OCI-LY3 (cell line): ENCODE measurements around the gene SLC9A2.

Experiments
- H2AFZ ChIP-seq: fragments of 200-600, 300-600 bp; shearing (Covaris generic); 2 replicates; pipeline ENCODE4 v1.6.0; 2014; ENCODE audit warnings: antibody characterized with exemption, low read depth, low read length
- H3K27ac ChIP-seq: fragments of 200-600, 300-600 bp; sonication (generic); 2 replicates; pipeline ENCODE4 v1.5.1; 2014; ENCODE audit warnings: mild to moderate bottlenecking, low read length, moderate library complexity, mixed read lengths
- H3K27me3 ChIP-seq: fragments of 200-600, 300-600 bp; sonication (generic); 2 replicates; pipeline ENCODE4 v1.6.1; 2014; ENCODE audit warnings: low read depth, low read length, mixed read lengths
- H3K36me3 ChIP-seq: fragments of 200-600, 300-600 bp; sonication (generic); replicated peaks from 2 replicates; pipeline ENCODE3; 2014; ENCODE audit warnings: low read depth, low read length, mixed read lengths
- H3K4me1 ChIP-seq: fragments of 300-600, 200-600 bp; sonication (generic); 2 replicates; pipeline ENCODE4 v1.6.1; 2014; ENCODE audit warnings: low read length, mixed read lengths
- H3K4me2 ChIP-seq: fragments of 200-600, 300-600 bp; sonication (generic); 2 replicates; pipeline ENCODE4 v1.6.1; 2014; ENCODE audit warnings: low read length, mixed read lengths
- H3K4me3 ChIP-seq: fragments of 300-600, 200-600 bp; sonication (generic); 2 replicates; pipeline ENCODE4 v1.5.1; 2014; ENCODE audit warnings: antibody characterized with exemption, mild to moderate bottlenecking, low read length, moderate library complexity
- H3K79me2 ChIP-seq: fragments of 300-600, 200-600 bp; shearing (Covaris generic); 2 replicates; pipeline ENCODE4 v1.6.1; 2014; ENCODE audit warnings: mild to moderate bottlenecking, low read length, mixed read lengths
- H3K9ac ChIP-seq: fragments of 300-600, 200-600 bp; shearing (Covaris generic); 2 replicates; pipeline ENCODE4 v1.6.0; 2014; ENCODE audit warnings: mild to moderate bottlenecking, low read length, moderate library complexity
- H3K9me3 ChIP-seq: fragments of 200-600, 300-600 bp; shearing (Covaris generic); 2 replicates; pipeline ENCODE4 v1.6.1; 2014; ENCODE audit warnings: low read length, mixed read lengths; ENCODE audit not compliant: insufficient read depth
- H4K20me1 ChIP-seq: fragments of 200-600, 300-600 bp; sonication (generic); 2 replicates; pipeline ENCODE4 v1.6.1; 2016; ENCODE audit warnings: low read length, mixed read lengths; ENCODE audit not compliant: insufficient read depth
- CTCF ChIP-seq: fragments of 200-600, 300-600 bp; sonication (generic); IDR thresholded peaks from 2 replicates; pipeline ENCODE4 v1.5.1; 2014; ENCODE audit warnings: antibody characterized with exemption, low read length, low read depth
- EZH2phosphoT487 ChIP-seq: fragments of 200-600 bp; shearing (Covaris generic); IDR thresholded peaks from 2 replicates; pipeline ENCODE4 v1.6.1; 2018; ENCODE audit warnings: antibody characterized with exemption, mixed run types, low read depth

The SLC9A2 gene

GRCh38 chr2:102636283-102636907, 17.0 kb downstream of the SLC9A2 start:
- no peaks in the 10 kb centered on the region for H3K79me2 ChIP-seq
- H3K4me2 ChIP-seq: no peak overlapping the region
- H3K27me3 ChIP-seq: no peaks in the 10 kb centered on the region
- H3K4me1 ChIP-seq: peaks cover 10% of the 10 kb centered on the region
- H3K27ac ChIP-seq: no peak overlapping the region
- H3K9ac ChIP-seq: no peak overlapping the region
- no peaks in the 10 kb centered on the region for H3K36me3 ChIP-seq
- H3K4me3 ChIP-seq: no peak overlapping the region
- H4K20me1 ChIP-seq: no peaks in the 10 kb centered on the region
- TF ChIP-seq CTCF (no peak), EZH2phosphoT487 (no peak)
- no peaks in the 10 kb centered on the region for H3K9me3 ChIP-seq
- H2AFZ ChIP-seq: no peak overlapping the region

GRCh38 chr2:102637358-102637757, 18.0 kb downstream of the SLC9A2 start:
- Histone ChIP-seq H3K27ac (no peak overlapping the region), H3K27me3 (no peaks in the 10 kb centered on the region), H3K36me3 (no peaks in the 10 kb centered on the region), H3K4me2 (no peak overlapping the region), H3K4me3 (no peak overlapping the region), H4K20me1 (no peaks in the 10 kb centered on the region), H3K79me2 (no peaks in the 10 kb centered on the region), H3K9me3 (no peaks in the 10 kb centered on the region), H3K9ac (no peak overlapping the region), H2AFZ (no peak overlapping the region), H3K4me1 (peaks cover 7% of the 10 kb centered on the region)
- TF ChIP-seq EZH2phosphoT487 (no peak), CTCF (peak; percentile 27; the same call in 1 of the 2 replicates)

GRCh38 chr2:102639429-102639828, 20.1 kb downstream of the SLC9A2 start:
- no peak overlapping the region for H3K4me2 ChIP-seq
- no peaks in the 10 kb centered on the region for H3K9me3 ChIP-seq
- H3K27me3 ChIP-seq: no peaks in the 10 kb centered on the region
- no peaks in the 10 kb centered on the region for H3K79me2 ChIP-seq
- H4K20me1 ChIP-seq: no peaks in the 10 kb centered on the region
- no peak overlapping the region for H2AFZ ChIP-seq
- no peak overlapping the region for H3K9ac ChIP-seq
- no peaks in the 10 kb centered on the region for H3K36me3 ChIP-seq
- TF ChIP-seq EZH2phosphoT487 (no peak), CTCF (no peak)
- H3K4me3 ChIP-seq: no peak overlapping the region
- H3K4me1 ChIP-seq: no peaks in the 10 kb centered on the region
- no peak overlapping the region for H3K27ac ChIP-seq

DNA sequence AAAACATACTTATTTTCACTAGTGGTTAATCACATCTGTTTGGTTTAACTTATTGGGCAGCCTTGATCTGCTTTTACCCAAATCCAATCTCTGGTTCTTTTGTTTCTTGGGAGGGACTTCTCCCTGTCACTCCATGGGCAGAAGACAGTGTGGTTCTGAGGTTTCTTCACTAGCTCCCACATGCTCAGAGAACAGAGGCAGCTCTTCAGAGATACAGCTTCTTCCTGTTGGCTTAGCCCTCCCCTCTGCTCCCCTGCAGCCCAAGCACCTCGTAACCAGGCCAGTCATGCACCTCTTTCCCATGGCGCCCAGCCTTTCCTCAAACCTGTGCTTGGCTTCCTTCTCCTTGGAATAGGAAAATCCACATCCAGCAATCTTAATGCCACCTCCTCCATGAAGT, 32.8 kb downstream of the SLC9A2 start:
- Histone ChIP-seq H3K27me3 (no peaks in the 10 kb centered on the region), H3K79me2 (no peaks in the 10 kb centered on the region), H3K9me3 (no peaks in the 10 kb centered on the region), H2AFZ (no peak overlapping the region), H3K4me3 (no peak overlapping the region), H4K20me1 (no peaks in the 10 kb centered on the region), H3K36me3 (no peaks in the 10 kb centered on the region), H3K4me1 (peaks cover 21% of the 10 kb centered on the region), H3K27ac (no peak overlapping the region), H3K9ac (no peak overlapping the region), H3K4me2 (no peak overlapping the region)
- TF ChIP-seq CTCF (no peak), EZH2phosphoT487 (no peak)
